ENCODE results near the gene HNRNPC.
"Not testable (repeated sequence)": the region's sequence is repeated elsewhere in the genome, so short reads cannot be mapped to it uniquely, and the experiment has no call there.

The HNRNPC gene

GRCh38 chr14:21302013-21302835 lies 33.0 kb upstream of the HNRNPC start:
- H4K20me1 ChIP-seq = no peaks in the 10 kb centered on the region
- TF ChIP-seq Cebpa-rat (IDR thresholded peaks at IDR 0.05) = no peak
- no peaks in the 10 kb centered on the region for H3K27me3 ChIP-seq
- peaks cover 21% of the 10 kb centered on the region for H3K4me1 ChIP-seq
- no peak overlapping the region for H3K4me3 ChIP-seq
- peak overlapping the region; percentile 85 for H3K4me2 ChIP-seq
- H3K9me3 ChIP-seq = no peaks in the 10 kb centered on the region
- H3K36me3 ChIP-seq = no peaks in the 10 kb centered on the region
- no peak overlapping the region for H3K9ac ChIP-seq
- H3K27ac ChIP-seq = no peak overlapping the region

GRCh38 chr14:21300892-21301291 lies 31.6 kb upstream of the HNRNPC start:
- H3K36me3 ChIP-seq = no peaks in the 10 kb centered on the region
- H3K4me2 ChIP-seq = peak overlapping the region; percentile 85
- peaks cover 21% of the 10 kb centered on the region for H3K4me1 ChIP-seq
- H3K27me3 ChIP-seq = no peaks in the 10 kb centered on the region
- 0 out of 2 replicates have a peak overlapping the region, but pooled peaks have one; percentile 34 for H3K9ac ChIP-seq
- no peaks in the 10 kb centered on the region for H4K20me1 ChIP-seq
- H3K9me3 ChIP-seq = no peaks in the 10 kb centered on the region
- TF ChIP-seq Cebpa-rat (IDR thresholded peaks at IDR 0.05) = no peak
- H3K27ac ChIP-seq = no peak overlapping the region; the same call in 1 of the 2 replicates
- H3K4me3 ChIP-seq = peak overlapping the region; percentile 45

DNA sequence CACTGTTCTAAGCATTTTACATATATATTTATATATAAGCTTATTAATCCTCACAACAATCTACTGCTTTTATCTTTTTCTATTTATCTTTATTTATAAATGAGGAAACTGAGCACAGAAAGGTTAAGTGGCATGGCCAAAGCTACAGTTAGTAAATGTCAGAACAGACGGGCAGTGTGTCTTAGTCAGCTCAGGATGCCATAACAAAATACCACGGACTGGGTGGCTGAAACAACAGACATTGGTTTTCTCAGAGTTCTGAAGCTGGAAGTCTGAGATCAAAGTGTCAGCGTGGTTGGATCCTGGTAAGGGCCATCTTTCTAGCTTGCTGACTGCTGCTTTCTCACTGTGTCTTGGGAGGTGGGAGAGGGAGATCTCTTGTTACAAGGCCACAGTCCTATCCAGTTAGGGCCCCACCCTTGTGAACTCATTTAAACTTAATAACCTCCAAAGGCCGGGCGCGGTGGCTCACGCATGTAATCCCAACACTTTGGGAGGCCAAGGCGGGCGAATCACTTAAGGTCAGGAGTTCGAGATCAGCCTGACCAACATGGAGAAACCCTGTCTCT lies 30.4 kb upstream of the HNRNPC start:
- Histone ChIP-seq H3K4me2 (no peak overlapping the region), H3K27me3 (no peaks in the 10 kb centered on the region), H3K9me3 (no peaks in the 10 kb centered on the region), H3K27ac (no peak overlapping the region), H4K20me1 (no peaks in the 10 kb centered on the region), H3K4me3 (no peak overlapping the region), H3K4me1 (peaks cover 21% of the 10 kb centered on the region), H3K9ac (no peak overlapping the region), H3K36me3 (no peaks in the 10 kb centered on the region)
- TF ChIP-seq Cebpa-rat (IDR thresholded peaks at IDR 0.05) = no peak

DNA sequence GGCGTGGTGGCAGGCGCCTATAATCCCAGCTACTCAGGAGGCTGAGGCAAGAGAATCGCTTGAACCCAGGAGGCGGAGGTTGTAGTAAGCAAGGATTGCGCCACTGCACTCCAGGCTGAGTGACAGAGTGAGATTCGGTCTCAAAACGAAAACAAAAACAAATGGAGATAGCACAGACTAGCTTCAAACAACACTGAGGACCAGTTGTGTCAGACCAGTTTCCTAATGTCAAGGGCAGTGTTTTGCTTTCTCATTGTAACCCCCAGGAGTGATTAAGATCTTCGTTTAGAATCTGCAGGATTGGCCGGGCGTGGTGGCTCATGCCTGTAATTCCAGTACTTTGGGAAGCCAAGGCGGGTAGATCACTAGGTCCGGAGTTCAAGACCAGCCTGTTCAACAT lies 29.1 kb upstream of the HNRNPC start:
- Histone ChIP-seq H3K9ac (no peak overlapping the region), H4K20me1 (no peaks in the 10 kb centered on the region)

GRCh38 chr14:21294026-21294425 lies 24.8 kb upstream of the HNRNPC start:
- H3K27ac ChIP-seq, H3K4me3 ChIP-seq, H3K4me2 ChIP-seq, H3K9ac ChIP-seq, H4K20me1 ChIP-seq, H3K36me3 ChIP-seq, H3K27me3 ChIP-seq, H3K9me3 ChIP-seq, H3K4me1 ChIP-seq: not testable (repeated sequence)

More for the DNA sequence above, 29.1 kb upstream of the HNRNPC start:
- Histone ChIP-seq H3K4me2 (no peak overlapping the region), H3K9me3 (no peaks in the 10 kb centered on the region), H3K27me3 (no peaks in the 10 kb centered on the region), H3K4me3 (no peak overlapping the region), H3K4me1 (peaks cover 21% of the 10 kb centered on the region), H3K27ac (no peak overlapping the region), H3K36me3 (no peaks in the 10 kb centered on the region)
- no peak for TF ChIP-seq Cebpa-rat (IDR thresholded peaks at IDR 0.05)

- peaks cover 16% of the 10 kb centered on the region for H3K4me1 ChIP-seq
- TF ChIP-seq Cebpa-rat (IDR thresholded peaks at IDR 0.05) = no peak
- H3K27me3 ChIP-seq = no peaks in the 10 kb centered on the region
- no peaks in the 10 kb centered on the region for H3K36me3 ChIP-seq
- no peak overlapping the region for H3K4me2 ChIP-seq
- H3K27ac ChIP-seq = no peak overlapping the region
- no peaks in the 10 kb centered on the region for H4K20me1 ChIP-seq
- H3K9me3 ChIP-seq = no peaks in the 10 kb centered on the region
- no peak overlapping the region for H3K9ac ChIP-seq
- no peak overlapping the region for H3K4me3 ChIP-seq
Measured at GRCh38 chr14:21287168-21287567, 17.9 kb upstream of the HNRNPC start.

DNA sequence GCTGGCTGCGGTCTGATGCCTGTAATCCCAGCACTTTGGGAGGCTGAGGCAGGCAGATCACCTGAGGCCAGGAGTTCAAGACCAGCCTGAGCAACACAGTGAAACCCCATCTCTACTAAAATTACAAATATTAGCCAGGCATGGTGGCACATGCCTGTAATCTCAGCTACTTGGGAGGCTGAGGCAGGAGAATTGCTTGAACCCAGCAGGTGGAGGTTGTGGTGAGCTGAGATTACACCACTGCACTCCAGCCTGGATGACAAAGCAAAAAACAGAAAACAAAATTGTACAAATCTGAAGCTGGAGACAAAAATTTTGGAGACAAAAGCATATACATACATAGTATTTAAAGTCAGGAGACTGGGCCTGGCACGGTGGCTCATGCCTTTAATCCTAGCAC lies 17.3 kb upstream of the HNRNPC start:
- not testable (repeated sequence) for H3K27me3 ChIP-seq, H3K4me3 ChIP-seq, H3K9ac ChIP-seq, H3K4me2 ChIP-seq, H3K9me3 ChIP-seq, H3K27ac ChIP-seq, H4K20me1 ChIP-seq, H3K36me3 ChIP-seq
- peaks cover 16% of the 10 kb centered on the region for H3K4me1 ChIP-seq

- not testable (repeated sequence) for H4K20me1 ChIP-seq, H3K4me1 ChIP-seq, H3K27ac ChIP-seq, H3K9ac ChIP-seq, H3K36me3 ChIP-seq, H3K9me3 ChIP-seq, H3K27me3 ChIP-seq, H3K4me2 ChIP-seq, H3K4me3 ChIP-seq
Measured at GRCh38 chr14:21281917-21282316, 12.7 kb upstream of the HNRNPC start.

DNA sequence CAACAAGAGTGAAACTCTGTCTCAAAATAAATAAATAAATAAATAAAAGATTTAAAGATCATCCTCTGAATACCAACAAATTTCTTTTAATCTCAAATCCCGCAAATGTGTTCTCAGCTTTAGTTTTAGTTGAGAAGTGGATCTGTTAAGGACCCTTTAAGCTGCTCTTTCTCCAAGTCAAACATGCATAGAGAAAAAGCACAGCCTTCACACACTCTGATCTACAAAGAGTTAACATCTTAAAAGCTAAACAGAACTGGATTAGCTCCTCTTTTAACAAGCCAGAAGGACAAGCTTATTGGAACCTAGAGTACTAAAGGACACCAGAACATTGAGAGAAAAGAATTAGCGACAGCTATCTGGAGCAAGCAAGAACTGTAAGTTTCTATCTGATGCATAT lies 10.5 kb upstream of the HNRNPC start, which contains the start of gene RPGRIP1:
TSS of gene RPGRIP1 (plus strand) at position 301 of the 400 bp plus-strand sequence. CDS start 7,894 bp downstream, outside the sequence.
- no peaks in the 10 kb centered on the region for H3K36me3 ChIP-seq
- H3K9ac ChIP-seq = no peak within 1 kb of the TSS
- TF ChIP-seq Cebpa-rat (IDR thresholded peaks at IDR 0.05) = no peak
- no peaks in the 10 kb centered on the region for H3K9me3 ChIP-seq
- H3K4me3 ChIP-seq = no peak within 1 kb of the TSS
- H4K20me1 ChIP-seq = no peaks in the 10 kb centered on the region
- no peak within 1 kb of the TSS for H3K4me2 ChIP-seq
- no peak within 1 kb of the TSS for H3K27ac ChIP-seq
- peaks cover 28% of the 10 kb centered on the region for H3K4me1 ChIP-seq
- no peaks in the 10 kb centered on the region for H3K27me3 ChIP-seq

- H3K36me3 ChIP-seq = no peaks in the 10 kb centered on the region
- no peaks in the 10 kb centered on the region for H3K27me3 ChIP-seq
- H3K4me1 ChIP-seq = peaks cover 31% of the 10 kb centered on the region
- no peak for TF ChIP-seq Cebpa-rat (IDR thresholded peaks at IDR 0.05)
- H3K9ac ChIP-seq = no peak overlapping the region
- H3K27ac ChIP-seq = no peak overlapping the region
- H3K9me3 ChIP-seq = no peaks in the 10 kb centered on the region
- no peaks in the 10 kb centered on the region for H4K20me1 ChIP-seq
- no peak overlapping the region for H3K4me2 ChIP-seq
- H3K4me3 ChIP-seq = no peak overlapping the region
Measured at GRCh38 chr14:21278632-21279031, 9.4 kb upstream of the HNRNPC start.

All from BLaER1 (cell line).